ENCODE results near the gene MARCKSL1.
"Not testable (repeated sequence)": the region's sequence is repeated elsewhere in the genome, so short reads cannot be mapped to it uniquely, and the experiment has no call there.

Gene MARCKSL1

DNA sequence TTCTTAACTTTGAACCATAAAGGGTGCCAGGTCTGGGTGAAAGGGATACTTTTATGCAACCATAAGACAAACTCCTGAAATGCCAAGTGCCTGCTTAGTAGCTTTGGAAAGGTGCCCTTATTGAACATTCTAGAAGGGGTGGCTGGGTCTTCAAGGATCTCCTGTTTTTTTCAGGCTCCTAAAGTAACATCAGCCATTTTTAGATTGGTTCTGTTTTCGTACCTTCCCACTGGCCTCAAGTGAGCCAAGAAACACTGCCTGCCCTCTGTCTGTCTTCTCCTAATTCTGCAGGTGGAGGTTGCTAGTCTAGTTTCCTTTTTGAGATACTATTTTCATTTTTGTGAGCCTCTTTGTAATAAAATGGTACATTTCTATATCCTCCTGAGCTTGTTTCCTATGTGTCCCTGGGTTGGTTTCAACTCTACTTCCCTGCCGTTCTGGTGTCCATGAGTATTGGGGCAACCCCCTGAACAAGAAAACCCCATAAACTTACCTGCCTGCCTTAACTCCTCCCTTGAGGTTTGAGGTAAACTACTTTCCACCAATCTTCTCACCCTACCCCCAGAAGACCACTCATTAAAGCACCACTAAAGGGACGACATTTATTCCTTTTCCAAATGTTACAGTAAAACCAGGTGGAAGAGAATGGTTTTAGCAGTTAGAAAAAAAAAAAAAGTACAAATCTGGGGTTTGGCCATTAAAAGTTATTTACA, 2.6 kb downstream of the MARCKSL1 start:
- DNase-seq (ENCODE audit: low spot score), result no peak

DNA sequence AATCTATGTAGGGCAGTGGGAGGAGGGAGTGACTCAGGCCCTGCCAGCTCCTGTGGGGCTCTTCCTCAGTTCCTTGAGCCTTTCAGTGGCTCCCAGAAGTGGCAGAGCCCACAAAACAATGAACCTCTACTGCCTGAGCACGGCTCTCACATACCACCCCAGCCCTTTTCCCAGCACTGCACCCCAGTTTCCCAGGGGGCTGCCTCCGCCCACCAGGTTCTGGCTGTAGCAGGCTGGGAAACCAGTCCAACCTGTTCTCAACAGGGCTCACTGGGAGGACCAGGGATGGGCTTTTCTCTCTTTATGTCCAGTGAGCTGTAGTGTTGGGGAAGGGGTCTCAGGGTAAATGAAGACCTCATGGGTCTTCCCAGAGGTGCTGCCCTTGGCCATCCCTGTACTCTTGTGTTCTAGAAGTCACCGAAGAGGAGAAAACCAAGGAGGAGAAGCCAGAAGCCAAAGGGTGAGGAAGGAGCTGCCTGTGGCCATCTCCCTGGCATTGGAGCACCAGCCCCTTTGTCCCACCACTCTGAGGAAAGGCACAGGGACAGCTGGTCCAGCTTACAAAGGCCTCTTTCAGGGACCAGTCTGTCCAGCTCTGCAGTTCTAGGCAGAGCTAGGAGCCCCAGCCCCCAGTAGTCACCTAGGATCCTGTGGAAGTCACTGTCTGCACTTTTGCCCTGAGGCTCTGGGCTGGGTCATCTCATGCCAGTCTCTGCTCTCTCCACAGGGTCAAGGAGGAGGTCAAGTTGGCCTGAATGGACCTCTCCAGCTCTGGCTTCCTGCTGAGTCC, 3.5 kb downstream of the MARCKSL1 start:
- DNase-seq (ENCODE audit: low spot score), result peak; percentile 66

DNA sequence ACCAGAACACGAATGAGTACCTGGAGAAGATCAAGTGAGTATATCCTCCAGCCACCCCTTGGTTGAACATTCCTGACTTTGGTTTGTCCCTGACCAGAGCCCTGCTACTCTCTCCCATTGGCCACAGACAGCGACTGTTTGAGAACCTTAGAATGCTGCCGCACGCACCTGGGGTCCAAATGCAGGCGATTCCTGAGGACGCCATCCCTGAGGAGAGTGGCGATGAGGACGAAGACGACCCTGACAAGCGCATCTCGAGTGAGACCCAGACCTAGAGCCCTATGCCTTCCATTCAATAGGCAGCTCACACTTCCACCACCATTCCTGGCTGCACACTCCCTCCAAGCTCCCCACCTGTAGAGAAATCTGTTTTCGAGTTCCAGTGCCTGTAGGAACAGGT, 4.5 kb downstream of the MARCKSL1 start:
- DNase-seq (ENCODE audit: low spot score), result no peak

DNA sequence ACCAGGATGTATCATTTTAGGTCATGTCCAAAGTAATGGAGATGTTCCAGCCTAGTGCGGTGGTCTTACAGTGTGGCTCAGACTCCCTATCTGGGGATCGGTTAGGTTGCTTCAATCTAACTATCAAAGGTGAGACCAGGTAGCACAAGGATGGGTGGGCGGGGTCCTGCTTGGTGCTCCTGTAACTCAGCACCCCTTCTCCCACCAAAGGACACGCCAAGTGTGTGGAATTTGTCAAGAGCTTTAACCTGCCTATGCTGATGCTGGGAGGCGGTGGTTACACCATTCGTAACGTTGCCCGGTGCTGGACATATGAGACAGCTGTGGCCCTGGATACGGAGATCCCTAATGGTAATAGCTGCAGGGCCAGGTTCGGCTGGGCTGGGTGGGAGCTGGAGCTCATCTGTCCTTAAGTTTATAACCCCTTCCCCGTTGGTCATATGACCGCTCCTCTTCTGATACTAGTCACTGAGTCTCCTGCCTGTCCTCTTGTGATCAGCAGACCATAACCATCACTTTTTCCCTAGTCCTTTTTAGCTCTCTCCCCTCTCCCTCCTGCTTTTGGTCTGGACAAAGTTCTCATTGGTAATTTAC, 5.4 kb downstream of the MARCKSL1 start:
- DNase-seq (ENCODE audit: low spot score), result no peak

DNA sequence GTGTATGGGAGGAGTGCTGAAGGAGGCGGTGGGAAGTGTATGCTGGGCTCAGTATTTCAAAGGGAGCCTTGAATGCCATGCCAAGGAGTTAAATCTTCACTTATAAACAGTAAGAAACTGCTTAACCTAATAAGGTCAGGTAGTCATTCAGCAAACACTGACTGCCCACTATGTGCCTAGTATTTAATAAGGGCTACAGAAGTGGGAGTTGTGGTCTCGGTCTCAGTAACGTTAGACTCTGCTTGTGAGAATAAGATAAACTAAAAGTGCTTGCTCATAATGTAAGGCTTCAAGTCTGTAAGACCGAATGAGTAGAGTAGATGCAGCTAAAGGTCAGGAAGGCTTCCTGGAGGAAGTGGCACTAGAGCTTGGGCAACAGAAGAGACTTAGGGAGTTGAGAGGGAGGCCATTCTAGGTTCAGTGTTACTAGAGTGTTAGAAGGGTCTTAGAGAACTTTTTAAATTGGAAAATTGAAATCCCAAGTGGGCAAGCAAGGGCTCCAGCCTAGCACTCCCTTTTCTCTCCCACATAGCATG, 6.0 kb downstream of the MARCKSL1 start:
- no peak for DNase-seq (ENCODE audit: low spot score)

DNA sequence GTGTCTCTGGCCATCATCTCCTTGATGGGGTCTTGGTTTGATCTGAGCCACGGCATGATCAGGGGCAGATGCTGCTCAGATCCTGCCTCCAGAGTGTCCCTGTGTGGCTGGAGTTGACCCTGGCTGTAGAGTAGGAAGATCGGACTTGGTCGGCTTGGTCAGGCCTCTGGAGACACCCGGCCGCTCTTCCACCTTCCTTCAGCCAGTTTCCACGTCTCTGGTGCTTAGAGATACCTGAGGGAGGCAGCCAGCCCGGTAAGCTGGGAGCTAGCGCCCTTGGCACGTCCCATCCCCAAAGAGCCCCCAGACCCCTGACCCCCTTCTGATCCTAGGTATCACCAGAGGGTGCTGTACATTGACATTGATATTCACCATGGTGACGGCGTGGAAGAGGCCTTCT, 8.8 kb downstream of the MARCKSL1 start:
- DNase-seq (ENCODE audit: low spot score), result no peak

DNA sequence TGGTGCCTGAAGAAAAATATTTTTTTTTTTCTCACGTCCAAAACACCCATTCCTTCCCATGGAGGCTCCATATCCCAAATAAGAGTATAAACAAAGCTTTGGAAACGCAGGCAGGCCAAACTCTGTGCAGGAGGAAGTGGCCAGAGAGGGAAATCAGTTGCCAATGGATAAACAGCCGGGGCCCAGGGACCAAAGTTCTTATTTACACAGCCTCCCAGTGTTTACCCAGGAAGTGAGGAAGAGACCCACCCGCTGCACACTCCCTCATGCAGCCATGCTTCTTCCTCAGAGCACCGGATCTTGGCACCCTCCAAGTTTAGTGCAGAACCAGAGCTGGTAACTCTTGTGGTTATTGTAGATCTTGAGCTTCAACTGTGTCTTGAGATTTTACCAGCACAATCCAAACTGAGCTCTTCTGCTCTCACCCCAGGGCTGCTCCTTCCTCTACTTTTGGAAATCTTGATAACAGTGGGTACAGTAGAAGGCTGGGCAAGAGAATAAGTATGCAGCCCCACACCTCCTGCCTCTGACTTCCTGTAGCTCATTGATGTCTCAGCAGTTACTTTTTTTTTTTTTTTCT, 14.2 kb downstream of the MARCKSL1 start:
- no peak for DNase-seq (ENCODE audit: low spot score)

DNA sequence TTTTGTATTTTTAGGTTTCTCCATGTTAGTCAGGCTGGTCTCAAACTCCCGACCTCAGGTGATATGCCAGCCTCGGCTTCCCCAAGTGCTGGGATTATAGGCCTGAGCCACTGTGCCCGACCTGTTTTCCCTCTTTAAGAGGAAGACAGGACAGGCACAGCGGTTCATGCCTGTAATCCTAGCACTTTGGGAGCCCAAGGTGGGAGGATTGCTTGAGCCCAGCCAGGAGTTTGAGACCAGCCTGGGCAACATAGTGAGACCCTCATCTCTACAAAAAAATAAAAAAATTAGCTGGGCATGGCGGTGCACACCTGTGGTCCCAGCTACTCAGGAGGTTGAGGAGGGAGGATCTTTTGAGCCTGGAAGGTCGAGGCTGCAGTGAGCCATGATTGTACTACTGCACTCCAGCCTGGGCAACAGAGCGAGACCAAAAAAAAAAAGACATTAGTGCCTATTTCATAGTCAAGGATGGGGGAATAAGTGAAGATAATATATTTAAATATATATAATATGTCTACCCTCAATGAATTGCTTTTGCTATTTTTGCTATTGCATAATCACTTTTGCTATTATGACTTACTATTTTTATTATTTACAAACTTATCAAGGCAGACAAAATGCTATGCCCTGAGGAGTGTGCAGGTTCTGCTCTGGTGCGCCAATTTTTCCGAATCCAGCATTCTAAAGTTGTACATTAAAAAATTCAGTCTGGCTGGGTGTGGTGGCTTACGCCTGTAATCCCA, 17.7 kb downstream of the MARCKSL1 start:
- DNase-seq (ENCODE audit: low spot score), result no peak

DNA sequence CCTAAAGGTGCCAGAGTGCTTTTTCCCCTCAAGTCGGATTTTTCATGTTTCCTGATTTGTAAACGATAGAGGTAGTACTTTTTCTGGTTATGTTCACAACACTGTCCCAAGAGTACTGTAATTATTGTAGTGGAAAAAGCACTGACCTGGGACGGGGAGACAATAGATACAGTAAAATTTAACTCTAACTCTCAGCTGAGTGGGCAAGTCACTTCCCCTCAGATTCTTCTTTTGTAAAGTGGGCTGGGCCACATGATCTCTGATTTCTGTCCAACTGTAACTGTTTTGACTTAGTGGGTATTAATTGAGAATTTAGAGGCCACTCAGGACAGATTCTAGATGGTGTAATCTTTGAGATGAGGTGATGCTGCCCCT, 19.1 kb downstream of the MARCKSL1 start:
- DNase-seq (ENCODE audit: low spot score), result no peak

DNA sequence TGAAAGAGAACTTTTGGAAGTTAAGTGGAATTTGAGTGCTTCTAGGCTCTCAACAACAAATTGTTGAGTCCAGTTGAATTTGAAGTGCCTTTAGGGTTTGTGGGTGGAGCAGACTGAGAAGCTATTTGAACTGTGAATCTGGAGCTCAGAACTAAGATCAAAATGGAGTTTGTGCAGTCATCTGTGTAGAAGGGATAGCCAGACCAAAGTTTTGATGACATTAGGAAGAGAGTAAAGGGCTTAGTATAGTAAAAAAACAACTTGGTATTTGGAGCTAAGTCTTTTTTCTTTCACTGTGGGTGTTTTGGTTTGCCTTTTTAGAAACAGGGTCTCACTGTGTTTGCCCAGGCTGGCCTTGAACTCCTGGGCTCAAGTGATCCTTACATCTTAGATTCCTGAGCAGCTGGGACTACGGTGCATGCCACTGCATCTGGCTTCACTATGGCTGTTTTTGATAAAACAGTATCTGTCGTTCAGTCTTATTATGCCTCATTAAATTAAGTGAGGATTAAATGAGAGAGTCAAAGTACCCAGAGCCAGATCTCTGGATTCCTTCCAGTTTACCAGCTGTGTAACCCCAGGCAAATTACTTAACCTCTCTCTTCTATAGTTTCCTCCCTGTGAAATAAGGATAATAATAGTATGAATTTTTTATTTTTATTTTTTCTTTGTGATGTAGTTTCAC, 24.2 kb downstream of the MARCKSL1 start:
- no peak for DNase-seq (ENCODE audit: low spot score)

DNA sequence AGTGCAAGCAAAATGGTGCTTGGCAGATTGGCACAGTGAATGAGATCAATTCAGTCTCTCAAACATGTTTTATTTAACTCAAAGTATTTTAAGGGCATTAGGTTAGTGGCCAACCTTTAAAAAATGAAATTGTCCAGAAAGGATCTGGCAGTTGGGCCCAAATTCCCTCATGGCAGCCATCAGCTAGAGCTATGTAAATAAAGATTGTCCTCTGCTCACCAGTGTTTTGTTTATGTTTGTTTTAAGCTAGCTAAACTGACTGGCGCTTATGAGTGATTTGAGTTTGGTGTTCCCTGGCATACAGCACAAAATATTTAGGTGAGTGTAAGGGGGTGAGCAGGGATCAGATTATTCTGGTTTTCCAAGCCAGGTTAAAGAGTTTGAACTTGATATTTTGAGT, 26.1 kb downstream of the MARCKSL1 start:
- DNase-seq (ENCODE audit: low spot score), result no peak

DNA sequence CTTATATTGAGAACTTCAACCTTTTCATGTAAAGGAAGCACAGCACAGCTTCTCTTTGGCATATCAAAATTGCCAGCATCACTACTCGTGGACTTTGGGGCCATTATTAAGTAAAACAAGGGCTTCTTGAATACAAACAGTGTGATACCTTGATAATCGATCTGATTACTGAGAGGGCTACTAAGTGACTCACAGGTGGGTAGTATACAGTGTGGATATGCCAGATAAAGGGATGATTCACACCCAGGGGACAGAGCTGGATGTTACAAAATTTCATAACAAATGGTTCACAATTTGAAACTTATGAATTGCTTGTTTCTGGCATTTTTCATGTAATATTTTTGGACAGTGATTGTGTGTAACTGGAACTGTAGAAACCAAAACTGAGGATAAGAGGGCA, 28.7 kb downstream of the MARCKSL1 start:
- DNase-seq (ENCODE audit: low spot score), result no peak

DNA sequence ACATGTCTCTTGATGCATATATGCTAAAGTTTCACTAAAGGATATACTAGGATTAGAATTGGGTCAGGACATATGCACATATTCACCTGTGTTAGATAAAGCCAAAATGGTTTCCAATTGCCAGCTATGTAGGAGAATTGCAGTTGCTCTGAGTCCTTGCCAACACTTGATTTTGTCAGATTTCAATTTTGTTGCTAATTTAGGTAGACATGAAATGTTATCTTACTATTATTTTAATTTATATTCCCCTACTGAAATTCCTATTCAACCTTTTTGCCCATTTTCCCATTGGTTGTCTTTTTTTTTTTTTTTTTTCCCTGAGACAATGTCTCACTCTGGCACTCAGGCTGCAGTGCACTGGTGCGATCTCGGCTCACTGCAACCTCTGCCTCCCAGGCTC, 30.7 kb downstream of the MARCKSL1 start:
- no peak for DNase-seq (ENCODE audit: low spot score)

DNA sequence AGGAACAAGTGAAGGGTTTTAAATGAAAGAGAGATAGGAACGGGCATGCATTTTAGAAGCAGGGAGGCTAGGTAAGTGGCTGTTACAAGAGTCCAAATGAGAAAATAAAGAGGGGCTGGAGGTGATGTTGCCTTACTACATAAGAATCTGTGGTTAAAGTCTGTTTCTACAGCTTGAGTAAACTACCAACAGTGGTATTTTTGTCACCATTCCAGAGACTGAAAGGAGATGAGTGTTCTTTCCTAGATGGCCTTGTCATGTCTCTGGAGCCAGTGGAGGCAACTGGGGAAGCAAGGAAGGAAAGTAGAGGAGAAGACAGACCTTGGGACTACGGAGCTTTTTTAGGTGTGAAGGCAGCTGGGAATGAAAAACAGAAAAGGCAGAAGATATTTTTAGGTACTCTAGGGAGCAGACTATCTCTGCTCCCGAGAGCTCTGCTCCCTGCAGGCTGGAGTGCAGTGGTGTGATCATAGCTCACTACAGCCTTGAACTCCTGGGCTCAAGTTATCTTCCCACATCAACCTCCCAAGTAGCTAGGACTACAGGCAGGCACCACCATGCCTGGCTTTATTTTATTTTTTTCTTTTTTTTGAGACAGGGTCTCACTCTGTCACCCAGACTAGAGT, 31.9 kb downstream of the MARCKSL1 start:
- no peak for DNase-seq (ENCODE audit: low spot score)

DNA sequence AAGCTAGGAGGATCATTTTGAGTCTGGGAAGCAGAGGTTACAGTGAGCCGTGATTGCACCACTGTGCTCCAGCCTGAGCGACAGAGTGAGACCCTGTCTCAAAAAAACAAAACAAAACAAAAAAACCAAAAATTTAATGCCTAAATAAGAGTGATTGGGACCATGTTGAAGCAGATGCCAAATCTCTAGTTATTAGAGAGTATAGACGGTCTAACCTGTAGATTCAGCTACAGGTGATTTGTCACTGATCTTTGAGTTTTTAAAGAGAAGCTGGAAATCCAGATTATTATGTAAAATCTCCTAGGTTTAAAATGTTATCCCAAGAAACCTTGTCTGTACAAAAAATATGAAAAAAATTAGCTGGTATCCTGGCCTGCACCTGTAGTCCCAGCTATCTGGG, 32.7 kb downstream of the MARCKSL1 start:
- no peak for DNase-seq (ENCODE audit: low spot score)

DNA sequence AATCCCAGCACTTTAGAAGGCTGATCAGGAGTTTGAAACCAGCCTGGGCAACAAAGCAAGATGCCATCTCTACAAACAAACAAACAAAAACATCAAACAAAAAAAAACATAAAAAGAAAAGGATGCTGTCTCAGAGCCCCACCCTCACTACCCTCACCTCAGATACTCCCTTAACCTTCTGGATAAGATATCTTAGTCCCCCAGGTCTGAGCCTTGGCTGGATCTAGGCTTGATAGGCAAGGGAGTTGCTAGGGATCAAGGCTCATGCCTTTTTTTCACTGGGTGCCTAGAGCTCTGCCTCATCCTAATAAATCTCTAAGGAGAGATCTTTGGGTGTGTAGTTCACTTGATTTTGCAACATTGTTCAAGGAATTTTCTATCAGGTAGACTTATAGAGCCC, 36.7 kb downstream of the MARCKSL1 start:
- DNase-seq (ENCODE audit: low spot score), result no peak

DNA sequence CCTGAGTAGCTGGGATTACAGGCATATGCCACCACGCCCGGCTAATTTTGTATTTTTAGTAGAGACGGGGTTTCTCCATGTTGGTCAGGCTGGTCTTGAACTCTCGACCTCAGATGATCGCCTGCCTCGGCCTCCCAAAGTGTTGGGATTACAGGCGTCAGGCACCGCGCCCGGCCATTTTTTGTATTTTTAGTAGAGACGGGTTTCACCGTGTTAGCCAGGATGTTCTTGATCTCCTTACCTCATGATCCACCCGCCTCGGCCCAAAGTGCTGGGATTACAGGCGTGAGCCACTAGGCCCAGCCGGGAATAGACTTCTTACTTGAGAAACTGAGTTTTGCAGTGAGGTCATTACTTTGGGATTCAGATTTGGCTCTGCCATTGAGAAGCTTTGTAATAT, 37.8 kb downstream of the MARCKSL1 start:
- DNase-seq (ENCODE audit: low spot score), result not testable (repeated sequence)

DNA sequence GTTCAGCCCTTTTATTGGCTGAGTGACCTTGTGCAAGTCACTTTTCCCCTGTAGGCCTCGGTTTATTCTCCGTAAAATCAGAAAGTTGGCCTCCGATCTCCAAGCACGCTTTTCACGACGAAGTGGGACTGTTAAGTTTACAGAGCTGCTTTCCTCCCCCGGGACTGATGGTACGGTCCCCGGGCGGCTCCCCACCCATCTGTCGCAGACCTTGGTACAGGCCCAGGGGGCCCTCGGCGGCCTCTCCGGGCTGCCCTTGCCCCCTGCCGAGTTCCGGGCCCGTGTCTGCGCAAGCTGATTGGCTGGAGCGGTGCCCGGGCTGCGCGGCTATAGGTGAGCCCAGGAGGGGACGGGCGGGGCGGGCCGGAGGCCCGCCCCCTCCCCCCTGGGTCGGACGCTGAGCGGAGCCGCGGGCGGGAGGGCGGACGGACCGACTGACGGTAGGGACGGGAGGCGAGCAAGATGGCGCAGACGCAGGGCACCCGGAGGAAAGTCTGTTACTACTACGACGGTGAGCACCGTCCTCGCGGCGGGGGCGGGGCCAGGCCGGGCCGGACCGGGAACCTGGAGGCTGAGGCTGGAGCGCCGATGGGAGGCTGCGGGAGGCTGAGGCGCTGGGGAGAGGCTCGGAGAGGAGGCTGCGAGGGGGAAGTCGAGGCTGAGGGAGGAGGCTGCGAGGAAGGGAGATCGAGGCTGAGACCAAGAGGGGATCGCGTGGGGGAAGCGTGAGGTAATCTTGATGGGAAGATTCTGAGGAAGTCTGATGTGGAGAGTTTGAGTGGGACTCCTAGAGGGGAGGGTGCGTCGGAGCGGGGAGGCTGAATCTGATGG, 44.1 kb downstream of the MARCKSL1 start, which contains the start of gene HDAC1:
TSS of gene HDAC1 (plus strand) at position 376 of the 831 bp plus-strand sequence. CDS start at position 463, 87 bp downstream.
- DNase-seq (ENCODE audit: low spot score), result peak; percentile 84

DNA sequence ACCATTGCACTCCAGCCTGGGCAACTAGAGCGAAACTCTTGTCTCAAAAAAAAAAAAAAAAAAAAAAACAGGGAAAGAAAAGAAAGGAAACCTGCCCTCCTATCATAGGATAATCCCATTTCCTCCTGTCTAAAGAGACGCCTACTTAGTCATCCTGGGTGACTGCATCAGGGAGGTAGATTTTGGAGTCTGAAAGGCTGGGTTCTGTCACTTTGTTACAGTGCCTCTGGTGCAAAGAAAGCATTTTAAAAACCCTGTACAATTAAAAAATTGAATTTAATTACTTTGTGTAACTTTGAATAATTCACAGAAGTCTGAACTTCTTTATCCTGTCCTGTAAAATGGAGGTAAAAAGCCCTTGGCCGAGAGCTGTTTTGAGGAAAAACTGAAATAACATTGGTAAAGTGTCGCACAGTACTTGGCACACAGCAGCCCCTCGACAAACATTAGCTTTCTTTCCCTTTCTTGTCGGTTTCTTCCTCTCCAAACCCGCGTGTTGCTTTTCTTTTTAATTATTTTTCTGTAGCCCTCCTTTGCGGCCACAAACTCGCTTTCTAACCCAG, 44.8 kb downstream of the MARCKSL1 start:
- DNase-seq (ENCODE audit: low spot score), result no peak

Measured in Ammon's horn (tissue), 1 donor.